SK-N-SH treated with all-trans-retinoic acid at 6 μM for 48 hours (cell line): Measurements from ENCODE around the gene SORCS2.

Source experiments
- ARNTL ChIP-seq: fragments of 450-650 bp; formaldehyde crosslinking; IDR thresholded peaks from 2 replicates; pipeline ENCODE4 v1.5.0; 2020; ENCODE audit warnings: low read depth, mild to moderate bottlenecking, moderate library complexity, borderline replicate concordance
- CSRNP3 ChIP-seq: fragments of 250-450 bp; sonication (Bioruptor Pico); IDR thresholded peaks from 2 replicates; pipeline ENCODE4 v1.5.1; 2021; ENCODE audit warnings: mild to moderate bottlenecking, moderate library complexity
- GLIS3 ChIP-seq: fragments of 250-450 bp; sonication (Bioruptor Pico); IDR thresholded peaks from 2 replicates; pipeline ENCODE4 v1.5.0; 2020; ENCODE audit warnings: mild to moderate bottlenecking, moderate library complexity
- PATZ1 ChIP-seq: fragments of 250-450 bp; sonication (Bioruptor Pico); IDR thresholded peaks from 2 replicates; pipeline ENCODE4 v1.8.0; 2020; ENCODE audit warnings: mild to moderate bottlenecking, moderate library complexity, borderline replicate concordance
- POU6F1 ChIP-seq: fragments of 250-450 bp; sonication (Bioruptor Pico); IDR thresholded peaks from 2 replicates; pipeline ENCODE4 v1.8.0; 2021; ENCODE audit warnings: low read depth, mild to moderate bottlenecking, moderate library complexity, borderline replicate concordance
- SNAI2 ChIP-seq: fragments of 250-450 bp; sonication (Bioruptor Pico); IDR thresholded peaks from 2 replicates; pipeline ENCODE4 v1.5.0; 2020; ENCODE audit warnings: mild to moderate bottlenecking, moderate library complexity
- TOX ChIP-seq: fragments of 250-450 bp; sonication (Bioruptor Pico); IDR thresholded peaks from 2 replicates; pipeline ENCODE4 v1.8.0; 2021; ENCODE audit warnings: mild to moderate bottlenecking, moderate library complexity, borderline replicate concordance
- ZFP3 ChIP-seq: fragments of 250-450 bp; sonication (Bioruptor Pico); IDR thresholded peaks from 2 replicates; pipeline ENCODE4 v1.5.0; 2020; ENCODE audit warnings: mild to moderate bottlenecking, moderate library complexity
- ZNF565 ChIP-seq: fragments of 450-650 bp; formaldehyde crosslinking; conservative IDR thresholded peaks from 2 replicates; pipeline ENCODE4 v1.5.0; 2020; ENCODE audit warnings: low read depth, mild to moderate bottlenecking, moderate library complexity
- ZNF8 ChIP-seq: fragments of 450-650 bp; formaldehyde crosslinking; IDR thresholded peaks from 2 replicates; pipeline ENCODE4 v1.5.0; 2020; ENCODE audit warnings: mild to moderate bottlenecking, moderate library complexity
- TF ChIP-seq, protein P1 (sequence below): fragments of 250-450 bp; sonication (Bioruptor Pico); IDR thresholded peaks from 2 replicates; pipeline ENCODE4 v1.5.0; 2020; ENCODE audit warnings: mild to moderate bottlenecking, moderate library complexity

GRCh38 chr4:7666011-7666410 lies 473.7 kb downstream of the SORCS2 start:
- no peak for TF ChIP-seq POU6F1
- no peak for TF ChIP-seq ZNF8 (CRISPR knock-in tag)
- TF ChIP-seq, protein P1, sequence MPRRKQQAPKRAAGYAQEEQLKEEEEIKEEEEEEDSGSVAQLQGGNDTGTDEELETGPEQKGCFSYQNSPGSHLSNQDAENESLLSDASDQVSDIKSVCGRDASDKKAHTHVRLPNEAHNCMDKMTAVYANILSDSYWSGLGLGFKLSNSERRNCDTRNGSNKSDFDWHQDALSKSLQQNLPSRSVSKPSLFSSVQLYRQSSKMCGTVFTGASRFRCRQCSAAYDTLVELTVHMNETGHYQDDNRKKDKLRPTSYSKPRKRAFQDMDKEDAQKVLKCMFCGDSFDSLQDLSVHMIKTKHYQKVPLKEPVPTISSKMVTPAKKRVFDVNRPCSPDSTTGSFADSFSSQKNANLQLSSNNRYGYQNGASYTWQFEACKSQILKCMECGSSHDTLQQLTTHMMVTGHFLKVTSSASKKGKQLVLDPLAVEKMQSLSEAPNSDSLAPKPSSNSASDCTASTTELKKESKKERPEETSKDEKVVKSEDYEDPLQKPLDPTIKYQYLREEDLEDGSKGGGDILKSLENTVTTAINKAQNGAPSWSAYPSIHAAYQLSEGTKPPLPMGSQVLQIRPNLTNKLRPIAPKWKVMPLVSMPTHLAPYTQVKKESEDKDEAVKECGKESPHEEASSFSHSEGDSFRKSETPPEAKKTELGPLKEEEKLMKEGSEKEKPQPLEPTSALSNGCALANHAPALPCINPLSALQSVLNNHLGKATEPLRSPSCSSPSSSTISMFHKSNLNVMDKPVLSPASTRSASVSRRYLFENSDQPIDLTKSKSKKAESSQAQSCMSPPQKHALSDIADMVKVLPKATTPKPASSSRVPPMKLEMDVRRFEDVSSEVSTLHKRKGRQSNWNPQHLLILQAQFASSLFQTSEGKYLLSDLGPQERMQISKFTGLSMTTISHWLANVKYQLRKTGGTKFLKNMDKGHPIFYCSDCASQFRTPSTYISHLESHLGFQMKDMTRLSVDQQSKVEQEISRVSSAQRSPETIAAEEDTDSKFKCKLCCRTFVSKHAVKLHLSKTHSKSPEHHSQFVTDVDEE (CRISPR knock-in tag), result no peak
- no peak for TF ChIP-seq ZFP3
- TF ChIP-seq ZNF565, result no peak
- no peak for TF ChIP-seq TOX
- no peak for TF ChIP-seq PATZ1
- TF ChIP-seq CSRNP3 (CRISPR knock-in tag), result no peak
- no peak for TF ChIP-seq GLIS3
- TF ChIP-seq SNAI2 (CRISPR knock-in tag), result no peak
- no peak for TF ChIP-seq ARNTL
